Tongue (tissue), 2 donors: ENCODE measurements around the gene SLU7. TPM values are rescaled to one million over a fixed set of nuclear protein-coding genes. Genes with fewer than 3 reads are reported as not detected.

ENCODE experiments used
- DNase-seq: peaks from one replicate; pipeline ENCODE4 v3.0.0-alpha.2; 2015
- total RNA-seq: library from RNA; depleted of rRNA; stranded (reverse); fragments of >200 nt; gene quantifications from one replicate; pipeline ENCODE4 v1.2.3, GENCODE V29; 2014

SLU7 gene
- total RNA-seq, 1 donor from 2014 or later = 77.5 TPM

- peak; percentile 10 for DNase-seq
Observed at GRCh38 chr5:160419458-160420330, 813 bp upstream of the SLU7 start.

- peak; percentile 98 for DNase-seq
Observed at GRCh38 chr5:160399402-160400353, 19.2 kb downstream of the SLU7 start, which contains the start of gene FAM200C. FAM200C (minus strand) TSS chr5:160400054; CDS start chr5:160395490, 4,564 bp downstream.

- peak; percentile 14 for DNase-seq
Observed at GRCh38 chr5:160398806-160399205, 20.1 kb downstream of the SLU7 start.

GRCh38 chr5:160397492-160397891, 21.4 kb downstream of the SLU7 start:
- DNase-seq = no peak

GRCh38 chr5:160395111-160395510, 23.8 kb downstream of the SLU7 start:
- DNase-seq = no peak

- DNase-seq = peak; percentile 65
Observed at GRCh38 chr5:160390787-160391696, 27.8 kb downstream of the SLU7 start.

- no peak for DNase-seq
Observed at GRCh38 chr5:160387445-160387844, 31.4 kb downstream of the SLU7 start.

- DNase-seq = no peak
Observed at GRCh38 chr5:160385496-160385895, 33.4 kb downstream of the SLU7 start.

- no peak for DNase-seq
Observed at GRCh38 chr5:160384681-160385080, 34.2 kb downstream of the SLU7 start.

GRCh38 chr5:160382346-160382745, 36.5 kb downstream of the SLU7 start:
- peak; percentile 71 for DNase-seq

GRCh38 chr5:160380041-160380440, 38.8 kb downstream of the SLU7 start:
- no peak for DNase-seq

GRCh38 chr5:160379511-160379910, 39.4 kb downstream of the SLU7 start:
- peak; percentile 78 for DNase-seq

- no peak for DNase-seq
Observed at GRCh38 chr5:160378330-160378729, 40.6 kb downstream of the SLU7 start.

GRCh38 chr5:160377651-160378050, 41.2 kb downstream of the SLU7 start:
- no peak for DNase-seq

GRCh38 chr5:160376416-160376815, 42.5 kb downstream of the SLU7 start:
- no peak for DNase-seq

GRCh38 chr5:160375701-160376100, 43.2 kb downstream of the SLU7 start:
- no peak for DNase-seq

GRCh38 chr5:160375166-160375565, 43.7 kb downstream of the SLU7 start:
- DNase-seq = peak; percentile 62

GRCh38 chr5:160371294-160371693, 47.6 kb downstream of the SLU7 start:
- peak; percentile 35 for DNase-seq

- DNase-seq = no peak
Observed at GRCh38 chr5:160370713-160371034, 48.2 kb downstream of the SLU7 start.

GRCh38 chr5:160369990-160370712, 48.7 kb downstream of the SLU7 start, which contains the start of gene C1QTNF2:
C1QTNF2 (minus strand) TSS chr5:160370626; CDS start chr5:160355011, 15,615 bp downstream.
- DNase-seq = peak; percentile 93

GRCh38 chr5:160367885-160368284, 51.0 kb downstream of the SLU7 start:
- DNase-seq = peak; percentile 69
